AG08395 (cell line): ENCODE measurements around the gene PCDH10.

ENCODE experiments used
- DNase-seq: peaks from one replicate; pipeline ENCODE4 v3.0.0; 2012; ENCODE audit warnings: mixed read lengths, low spot score

Gene PCDH10, protein sequence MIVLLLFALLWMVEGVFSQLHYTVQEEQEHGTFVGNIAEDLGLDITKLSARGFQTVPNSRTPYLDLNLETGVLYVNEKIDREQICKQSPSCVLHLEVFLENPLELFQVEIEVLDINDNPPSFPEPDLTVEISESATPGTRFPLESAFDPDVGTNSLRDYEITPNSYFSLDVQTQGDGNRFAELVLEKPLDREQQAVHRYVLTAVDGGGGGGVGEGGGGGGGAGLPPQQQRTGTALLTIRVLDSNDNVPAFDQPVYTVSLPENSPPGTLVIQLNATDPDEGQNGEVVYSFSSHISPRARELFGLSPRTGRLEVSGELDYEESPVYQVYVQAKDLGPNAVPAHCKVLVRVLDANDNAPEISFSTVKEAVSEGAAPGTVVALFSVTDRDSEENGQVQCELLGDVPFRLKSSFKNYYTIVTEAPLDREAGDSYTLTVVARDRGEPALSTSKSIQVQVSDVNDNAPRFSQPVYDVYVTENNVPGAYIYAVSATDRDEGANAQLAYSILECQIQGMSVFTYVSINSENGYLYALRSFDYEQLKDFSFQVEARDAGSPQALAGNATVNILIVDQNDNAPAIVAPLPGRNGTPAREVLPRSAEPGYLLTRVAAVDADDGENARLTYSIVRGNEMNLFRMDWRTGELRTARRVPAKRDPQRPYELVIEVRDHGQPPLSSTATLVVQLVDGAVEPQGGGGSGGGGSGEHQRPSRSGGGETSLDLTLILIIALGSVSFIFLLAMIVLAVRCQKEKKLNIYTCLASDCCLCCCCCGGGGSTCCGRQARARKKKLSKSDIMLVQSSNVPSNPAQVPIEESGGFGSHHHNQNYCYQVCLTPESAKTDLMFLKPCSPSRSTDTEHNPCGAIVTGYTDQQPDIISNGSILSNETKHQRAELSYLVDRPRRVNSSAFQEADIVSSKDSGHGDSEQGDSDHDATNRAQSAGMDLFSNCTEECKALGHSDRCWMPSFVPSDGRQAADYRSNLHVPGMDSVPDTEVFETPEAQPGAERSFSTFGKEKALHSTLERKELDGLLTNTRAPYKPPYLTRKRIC

DNA sequence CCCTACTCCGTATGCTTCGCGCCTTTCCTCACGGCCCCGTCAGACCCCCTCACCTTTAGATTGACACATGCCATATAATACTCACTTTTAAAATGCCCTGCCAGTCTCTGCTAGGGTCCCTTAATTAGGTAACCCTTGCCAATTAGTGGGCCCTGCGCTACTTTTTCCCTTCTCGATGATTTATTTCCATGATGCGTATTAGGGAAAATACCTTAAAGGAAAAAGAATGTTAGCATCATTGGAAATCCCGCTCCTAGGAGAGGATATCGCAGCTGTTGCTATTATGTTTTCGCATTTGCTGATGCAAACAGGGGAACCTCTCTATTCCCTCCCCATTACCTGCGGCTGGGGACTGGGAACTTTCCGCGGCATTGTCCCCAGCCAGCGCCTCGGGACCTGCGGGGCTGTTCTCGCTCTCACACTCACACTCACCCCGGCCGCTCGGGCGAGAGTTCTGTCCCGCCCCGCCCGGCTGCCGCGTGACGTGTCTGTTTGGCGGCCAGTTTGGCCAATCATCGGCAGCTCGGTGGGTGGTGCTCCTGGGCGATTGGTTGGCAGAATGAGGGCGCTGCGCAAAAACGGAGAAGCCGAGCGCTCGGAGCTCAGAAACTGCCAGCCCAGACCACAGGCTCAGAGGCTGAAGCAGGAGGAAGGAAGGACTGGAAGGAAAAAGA lies at the start of gene PCDH10:
PCDH10 (plus strand) TSS at position 605 of the 674 bp plus-strand sequence. CDS start 847 bp downstream, outside the sequence.
- DNase-seq, result peak; percentile 93

DNA sequence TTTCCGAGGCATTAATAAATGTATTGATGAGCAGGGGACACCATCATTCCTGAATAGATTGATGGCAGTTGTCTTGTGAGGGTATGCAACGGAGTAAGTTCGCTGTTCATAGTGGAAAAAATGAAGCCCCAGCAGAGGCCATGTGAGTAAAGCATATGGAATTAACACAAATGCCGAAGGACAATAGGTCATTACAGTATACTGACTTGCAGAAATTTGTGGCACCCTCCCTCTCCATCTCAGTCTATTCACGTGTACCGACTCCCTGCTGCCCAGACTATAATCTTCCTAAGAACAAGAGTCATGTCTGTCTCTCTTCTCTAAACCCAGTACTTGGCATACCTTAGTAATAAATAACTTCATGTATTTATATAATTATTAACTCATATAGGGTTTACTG lies 47.1 kb upstream of the PCDH10 start:
- DNase-seq, result no peak

DNA sequence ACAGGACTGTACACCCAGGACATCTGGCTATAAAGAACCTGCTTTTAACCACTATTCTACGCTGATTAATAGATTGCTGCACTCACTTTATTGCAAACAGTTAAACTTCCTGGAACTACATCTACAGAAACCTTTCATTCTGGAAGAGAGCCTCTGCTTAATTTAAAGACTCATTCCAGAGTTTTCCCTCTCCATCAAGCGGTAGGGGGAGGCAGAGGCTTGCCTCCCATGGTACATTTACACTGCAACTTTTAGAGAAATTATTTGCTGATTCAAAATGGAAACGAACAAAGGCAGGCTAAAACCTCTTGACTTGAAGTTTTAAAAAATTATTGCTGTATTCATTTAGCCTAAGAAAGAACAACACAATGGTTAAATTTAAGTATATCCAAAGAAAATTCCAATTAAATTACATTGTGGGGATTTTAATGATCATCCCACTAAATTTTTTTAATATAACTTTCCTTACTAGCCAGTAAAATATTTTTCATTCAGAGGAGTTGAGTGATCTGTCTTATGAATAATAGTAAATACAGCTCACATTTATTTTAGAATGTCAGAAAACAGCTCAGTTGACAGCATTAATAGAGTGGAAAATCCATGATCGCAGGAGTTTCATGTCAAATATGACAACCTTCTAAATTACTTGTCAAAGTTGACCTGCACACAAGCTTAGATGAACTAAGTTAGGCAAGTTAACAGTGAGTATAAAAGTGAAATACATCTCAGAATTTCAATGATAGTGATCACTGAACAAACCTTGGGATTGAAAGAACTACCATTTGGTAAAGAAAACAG lies 46.3 kb upstream of the PCDH10 start:
- DNase-seq, result no peak

DNA sequence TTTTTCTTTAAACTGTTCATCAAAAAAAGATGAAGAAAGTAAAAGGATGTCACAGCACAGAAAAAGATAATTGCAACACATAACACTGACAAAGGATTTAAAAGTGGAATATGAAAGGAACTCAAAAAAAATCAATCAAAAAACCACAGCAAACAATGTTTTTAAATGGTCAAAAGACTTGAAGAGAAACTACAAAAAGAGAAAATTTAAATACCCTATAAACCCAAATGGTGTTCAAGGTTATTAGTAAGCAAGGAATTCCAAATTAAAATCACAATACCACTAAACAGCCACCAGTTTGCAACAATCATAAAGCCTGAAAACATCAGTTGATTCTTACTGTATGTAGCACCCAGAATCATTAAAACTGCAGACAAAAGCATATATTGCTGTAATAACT lies 36.5 kb upstream of the PCDH10 start:
- DNase-seq, result no peak

DNA sequence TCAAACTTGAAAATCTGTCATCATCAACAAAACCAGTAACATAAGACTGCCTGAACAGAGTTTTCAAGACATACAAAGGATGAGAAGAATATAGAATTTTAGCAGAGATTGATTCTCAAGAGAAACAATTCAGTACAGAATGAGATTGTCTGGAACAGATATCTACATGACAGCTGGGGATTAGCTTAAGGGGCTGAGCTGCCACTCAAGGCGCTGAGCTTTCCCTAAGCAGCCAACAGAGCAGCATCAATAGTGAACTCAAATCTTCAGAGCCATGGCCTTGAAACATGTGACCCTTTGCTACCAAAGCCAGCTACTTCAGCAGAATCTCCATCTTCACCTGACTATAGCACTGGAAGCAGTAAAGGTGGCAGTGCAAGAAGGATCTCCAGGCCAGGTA lies 24.3 kb upstream of the PCDH10 start:
- DNase-seq, result no peak

DNA sequence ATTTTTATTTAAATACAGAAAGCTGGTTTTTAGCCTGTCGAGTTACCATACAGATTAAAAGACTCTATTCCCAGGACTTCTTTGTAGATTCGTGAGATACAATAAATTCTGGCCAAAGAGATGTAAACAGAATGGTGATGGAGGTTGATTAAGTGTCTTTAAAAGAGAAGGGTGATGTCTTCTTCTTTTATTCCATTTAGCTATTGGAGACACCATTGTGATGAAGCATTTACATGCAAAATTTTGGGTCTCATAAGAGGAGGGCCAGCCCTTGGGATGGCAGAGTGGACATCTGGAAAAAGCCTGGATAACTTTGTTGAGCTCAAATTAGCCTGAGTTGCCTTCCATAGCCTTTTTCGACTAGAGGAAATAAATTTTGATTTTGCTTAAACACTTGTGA lies 21.6 kb upstream of the PCDH10 start:
- DNase-seq, result no peak

DNA sequence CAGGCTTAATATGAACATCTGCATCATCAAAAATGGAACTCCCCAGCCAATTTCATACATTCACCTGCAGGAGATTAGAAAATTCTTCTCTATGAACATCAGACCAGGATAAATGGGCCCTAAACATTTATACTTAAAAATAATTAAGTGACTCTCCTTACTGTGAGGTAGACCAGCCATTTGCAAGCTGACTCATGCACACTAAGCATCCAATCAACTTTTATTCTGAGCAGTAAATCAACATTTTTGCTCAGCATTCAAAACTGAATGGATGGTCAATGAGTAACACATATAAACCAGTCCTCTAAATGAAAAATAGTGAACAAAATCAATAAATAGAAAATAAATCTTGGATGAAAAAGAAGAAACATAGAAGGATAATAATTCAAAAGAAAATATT lies 19.9 kb upstream of the PCDH10 start:
- DNase-seq, result no peak

DNA sequence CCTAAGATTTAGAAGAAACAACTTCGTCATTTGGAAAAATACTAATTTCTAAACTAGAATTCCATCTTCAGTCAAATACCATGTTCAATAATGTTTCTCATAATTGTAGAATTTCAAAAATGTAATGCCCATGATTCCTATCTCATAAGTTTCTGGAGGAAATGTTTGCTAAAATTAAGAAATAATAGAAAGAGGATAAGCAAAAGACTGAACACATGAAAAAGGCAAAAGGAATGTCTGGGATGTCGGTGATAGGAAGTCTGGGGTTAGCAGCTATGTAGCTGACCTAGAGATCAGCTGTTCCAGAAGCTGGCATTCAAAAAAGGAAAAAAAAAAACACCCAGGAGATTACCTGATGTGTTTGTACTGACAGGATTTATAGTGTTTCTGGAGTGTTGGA lies 18.9 kb upstream of the PCDH10 start:
- DNase-seq, result no peak

DNA sequence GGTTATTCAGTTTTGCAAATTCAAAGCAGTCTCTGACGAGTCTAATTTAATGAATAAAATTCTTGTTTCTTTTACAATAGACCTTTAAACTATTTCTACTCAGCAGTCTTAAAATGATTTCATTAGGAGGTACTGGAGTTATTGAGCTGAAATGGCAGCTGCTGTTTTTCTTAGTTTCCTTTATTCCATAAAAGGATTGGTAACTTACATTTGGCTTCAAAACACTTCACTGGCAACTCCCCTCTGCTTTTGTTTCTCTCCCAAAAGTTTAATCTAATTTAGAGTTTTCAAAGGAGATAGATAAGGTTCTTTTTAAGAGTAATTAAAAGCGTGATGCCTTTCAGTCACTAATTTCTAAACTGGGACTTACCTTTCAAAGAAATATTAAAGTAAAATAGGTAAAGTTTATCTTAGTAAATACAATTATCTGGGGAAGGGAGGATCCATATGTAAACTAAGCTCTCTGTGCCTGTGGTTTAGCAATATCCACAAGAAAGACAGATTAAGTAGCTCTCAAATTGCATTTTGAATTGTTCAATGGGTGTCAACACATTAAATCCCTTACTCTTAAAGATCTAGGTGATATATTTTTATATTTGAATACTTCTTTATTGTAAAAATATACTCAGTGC lies 17.1 kb upstream of the PCDH10 start:
- DNase-seq, result no peak

DNA sequence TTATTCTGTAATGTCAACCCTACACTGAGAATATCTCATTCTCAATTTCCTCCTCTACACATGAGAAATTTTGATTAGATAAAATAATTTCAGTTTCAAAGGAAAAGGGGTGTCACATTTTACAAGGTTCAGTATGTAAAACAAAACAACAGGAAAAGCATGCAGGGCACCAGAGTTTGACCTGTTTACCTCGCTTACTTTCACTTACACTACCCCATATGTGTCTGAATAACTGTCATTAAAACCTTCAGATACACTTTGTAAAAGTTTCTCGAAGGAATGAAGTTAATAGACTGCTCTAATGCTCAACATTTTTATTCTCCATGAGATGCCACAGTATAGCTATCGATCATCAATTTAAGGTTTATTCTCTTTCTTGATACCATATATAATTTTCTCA lies 12.3 kb upstream of the PCDH10 start:
- DNase-seq, result no peak

DNA sequence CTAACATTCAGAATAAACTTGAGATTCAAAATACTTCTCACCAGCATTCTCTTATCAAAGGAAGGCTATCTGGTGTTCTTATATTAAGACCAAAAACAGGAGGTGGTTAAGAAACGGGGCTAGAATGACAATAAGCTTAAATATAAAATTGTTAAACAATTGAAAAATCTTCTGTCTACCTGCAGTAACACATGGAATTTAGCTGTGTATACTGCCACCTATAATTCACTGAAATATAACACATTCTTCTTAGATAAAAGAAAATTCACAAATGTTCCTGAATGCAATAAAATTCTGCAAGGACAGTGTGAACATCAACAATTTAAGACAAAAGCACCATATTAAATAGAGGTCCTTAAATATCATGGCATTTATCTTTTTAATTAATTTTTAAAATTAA lies 11.5 kb upstream of the PCDH10 start:
- no peak for DNase-seq

DNA sequence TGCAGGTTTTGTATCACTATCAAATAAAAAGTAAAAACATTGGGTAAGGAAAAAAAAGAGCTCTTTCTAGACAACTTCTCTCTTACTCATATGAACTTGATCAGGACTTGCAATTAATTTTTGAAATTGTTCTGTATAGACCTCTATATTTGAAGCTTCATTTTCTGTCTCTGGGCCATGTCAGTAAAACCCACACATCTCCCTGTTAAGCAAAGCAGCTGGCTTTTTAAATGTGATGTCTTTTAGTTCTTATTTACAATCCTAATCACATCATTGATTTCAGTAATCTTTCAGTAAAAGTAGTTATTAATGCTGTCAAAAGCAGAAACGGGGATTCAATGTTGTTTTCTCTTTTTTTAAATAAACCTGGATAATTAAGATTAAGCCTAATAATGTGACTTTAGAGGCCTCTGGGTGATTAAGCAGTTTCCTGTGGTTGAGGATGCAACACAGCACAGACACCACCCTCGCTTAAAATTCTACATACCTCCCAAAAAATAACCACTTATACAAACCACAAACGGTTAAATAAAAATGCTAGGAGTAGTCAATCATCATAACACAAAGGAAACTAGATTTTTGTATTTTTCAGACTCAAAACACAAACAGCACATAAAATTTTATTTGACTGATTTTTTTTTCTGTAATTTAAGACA lies 5.2 kb upstream of the PCDH10 start:
- DNase-seq, result no peak

DNA sequence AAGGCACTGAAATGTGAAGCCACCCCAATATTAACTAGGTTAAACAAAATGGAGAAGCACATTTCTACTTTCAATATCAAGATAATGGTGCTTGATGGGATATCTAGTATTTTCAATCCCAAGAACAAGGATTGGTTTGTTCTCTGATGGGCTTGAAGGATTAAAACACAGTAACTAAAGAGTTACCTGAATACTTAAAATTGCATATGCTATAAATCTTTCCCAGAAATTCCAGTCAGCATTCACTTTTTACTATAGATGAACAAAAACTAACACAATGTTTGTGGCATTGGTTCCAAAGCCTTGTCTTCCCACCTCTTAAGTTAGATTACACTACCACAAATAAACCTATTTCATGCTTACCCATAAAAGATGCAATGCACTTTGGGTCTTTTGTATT lies 3.9 kb upstream of the PCDH10 start:
- no peak for DNase-seq

DNA sequence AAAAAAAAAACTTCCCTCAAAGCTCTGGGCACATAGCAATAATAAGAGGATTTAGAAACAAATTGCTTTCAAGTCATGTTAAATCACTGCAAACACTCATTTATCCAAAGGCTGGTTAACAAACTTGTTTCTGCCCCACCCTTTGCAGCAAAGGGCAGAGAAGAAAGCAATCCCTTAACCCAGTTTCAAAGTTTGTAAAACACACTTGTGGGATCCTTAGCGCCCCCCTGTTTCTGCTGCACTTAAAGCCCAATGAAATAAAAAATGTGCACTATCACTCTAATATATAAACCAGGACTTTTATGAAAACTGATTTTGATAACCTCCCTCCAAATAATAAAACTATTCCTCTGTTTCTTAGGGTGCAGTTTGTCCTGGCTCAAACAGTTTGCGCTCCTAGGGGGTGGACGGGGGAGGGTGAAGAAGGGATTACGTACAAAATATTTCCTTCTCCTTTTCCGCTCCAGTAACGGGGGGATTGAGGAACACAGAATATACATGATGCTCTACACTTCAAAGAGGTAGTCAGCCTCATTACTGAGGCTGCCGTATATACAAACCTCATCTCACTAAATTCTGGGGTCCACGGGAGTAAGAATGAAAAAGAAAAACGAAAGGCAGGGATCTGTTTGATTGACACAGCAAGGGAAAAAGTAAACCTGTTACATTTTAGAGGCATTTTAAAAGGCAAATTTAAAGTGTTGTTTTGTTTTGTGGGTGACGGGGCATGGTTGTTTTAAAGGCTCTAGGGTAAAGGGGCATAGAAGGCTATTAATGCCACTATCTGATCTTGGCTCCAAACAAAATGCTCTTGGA lies 3.1 kb upstream of the PCDH10 start:
- DNase-seq, result no peak

DNA sequence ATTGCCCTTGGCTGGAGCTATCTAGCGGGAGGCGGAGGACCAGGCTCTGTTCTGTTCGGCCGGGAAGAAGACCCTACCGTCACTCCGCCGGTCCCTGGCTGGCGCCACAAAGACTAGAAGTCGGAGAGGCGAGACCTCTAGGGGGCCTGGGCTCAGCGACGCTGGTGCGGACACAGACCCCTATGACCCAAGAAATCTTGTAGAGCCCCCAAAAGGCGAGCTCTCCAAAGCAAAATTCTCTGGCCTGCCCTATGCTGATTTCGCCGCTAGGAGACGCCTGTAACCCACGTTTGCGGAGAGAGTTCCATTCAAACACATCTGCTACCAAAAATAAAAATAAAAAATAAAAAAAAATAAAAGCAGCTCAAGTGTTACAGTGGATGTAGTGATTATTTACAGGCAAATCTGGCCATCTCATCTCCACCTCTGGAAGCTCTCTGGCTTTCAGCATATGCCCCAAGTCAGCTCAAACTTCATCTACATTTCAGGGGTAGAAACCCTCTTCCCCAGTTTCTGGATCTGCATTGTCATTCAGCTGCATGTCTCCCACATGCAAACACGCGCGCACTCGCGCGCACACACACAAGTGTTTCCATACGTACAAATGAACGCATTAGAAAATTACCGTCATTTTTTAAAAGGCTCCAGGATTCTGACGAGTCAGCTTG lies 2.4 kb upstream of the PCDH10 start:
- DNase-seq, result peak; percentile 50

DNA sequence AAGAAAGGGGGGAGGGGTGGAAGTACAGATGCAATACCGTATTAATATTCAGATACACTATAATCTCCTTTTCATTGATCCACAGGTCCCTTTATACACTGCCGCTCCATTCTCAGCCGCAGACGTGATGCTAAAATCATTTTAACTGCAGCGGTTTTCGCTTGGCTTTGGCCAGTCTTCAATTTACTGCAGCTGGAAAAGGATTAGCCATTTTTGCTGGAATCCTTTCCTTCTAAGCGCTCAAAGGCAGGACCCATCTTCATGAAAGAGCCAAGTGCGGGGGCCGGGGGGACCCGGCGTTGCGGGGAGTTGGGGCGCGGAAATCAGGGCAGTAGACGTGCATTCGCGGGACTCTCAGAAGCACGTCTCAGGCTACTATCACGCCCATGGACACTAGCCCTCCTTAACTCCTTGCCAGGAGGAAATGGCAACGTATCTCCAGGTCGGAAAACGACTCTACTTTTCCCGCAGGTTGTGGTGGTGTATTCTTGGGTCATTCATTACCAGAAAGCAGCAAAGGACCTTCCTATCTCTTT lies 1.7 kb upstream of the PCDH10 start:
- no peak for DNase-seq

DNA sequence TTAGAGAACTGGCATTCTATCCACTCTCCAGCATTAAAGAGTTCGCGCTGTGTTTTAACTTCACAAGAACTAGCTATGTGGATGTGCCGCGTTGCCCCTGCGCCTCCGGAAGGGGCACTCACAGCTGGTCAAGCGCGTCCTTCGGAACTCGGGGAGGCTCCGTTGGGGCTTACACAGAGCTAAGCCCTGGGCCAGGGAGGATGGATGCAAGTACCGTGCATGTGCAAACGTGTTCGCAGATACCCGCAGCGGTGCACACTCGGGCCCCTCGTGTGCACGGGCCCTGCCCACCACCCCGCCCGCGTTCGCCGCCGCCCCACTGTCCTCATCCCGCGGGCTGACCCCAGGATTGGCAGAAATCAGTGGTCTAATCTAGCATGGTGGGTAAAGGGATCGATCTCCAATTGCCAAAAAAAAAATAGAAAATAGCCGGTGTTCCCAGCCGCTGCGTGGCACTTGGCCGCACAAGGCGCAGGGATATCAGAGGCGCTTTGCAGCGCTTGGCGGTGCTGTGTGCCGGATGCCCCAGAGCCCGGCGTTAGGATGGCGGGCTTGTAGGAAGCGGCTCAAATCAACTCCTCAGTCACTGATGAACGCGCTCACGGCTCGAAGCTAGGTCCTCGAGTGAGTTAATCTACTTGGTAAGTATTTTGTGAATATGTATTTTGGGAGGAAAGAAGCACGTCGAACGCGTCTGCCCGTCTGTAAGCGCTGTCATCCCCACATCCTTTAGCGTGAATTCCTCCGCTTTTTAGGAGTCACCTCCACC lies 989 bp upstream of the PCDH10 start:
- DNase-seq, result no peak

DNA sequence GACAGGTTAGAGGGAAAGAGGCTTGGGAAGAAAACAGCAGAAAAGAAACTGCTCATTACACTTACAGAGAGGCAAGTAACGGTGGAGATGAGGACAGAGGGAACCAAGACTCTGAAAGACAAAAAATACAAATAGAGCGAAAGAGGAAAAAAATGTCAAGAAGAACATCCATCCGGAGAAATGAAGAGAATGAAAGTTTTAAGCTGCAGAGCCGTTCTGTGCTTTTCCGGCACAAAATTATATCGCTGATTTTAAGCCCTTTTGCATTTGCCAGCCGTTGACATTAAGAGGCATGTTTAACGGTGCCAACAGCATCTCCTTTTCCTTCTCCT lies 236 bp downstream of the PCDH10 start:
- DNase-seq, result no peak
